GM19099 (cell line): ENCODE results near the gene ALLC.

Experiments used
- POLR2A ChIP-seq: IDR thresholded peaks from 3 replicates; pipeline ENCODE4 v1.6.1; 2011; ENCODE audit warnings: low read depth; ENCODE audit not compliant: insufficient read length; ENCODE audit errors: extremely low read depth

ALLC gene

DNA sequence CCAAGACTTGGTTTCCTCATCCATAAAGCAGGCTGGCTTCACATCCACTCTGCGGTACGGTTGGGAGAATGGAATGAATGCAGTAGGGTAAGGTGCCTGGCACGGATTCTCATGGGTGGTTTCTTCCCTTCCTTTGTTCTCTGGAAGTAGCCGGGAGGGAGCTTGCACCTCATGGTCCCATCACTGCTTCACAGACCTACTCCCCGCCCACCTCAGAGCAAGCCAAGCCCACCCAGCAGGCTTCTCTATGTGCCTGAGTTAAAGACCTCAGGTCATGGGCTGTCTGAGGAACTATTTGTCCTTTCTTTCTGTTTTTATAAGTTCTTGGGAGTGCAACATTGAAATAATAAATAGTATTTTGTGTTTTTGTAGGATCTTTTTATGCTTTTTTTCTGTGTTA lies 48.9 kb downstream of the ALLC start:
- no peak for TF ChIP-seq POLR2A

GRCh38 chr2:3708576-3708975 lies 50.6 kb downstream of the ALLC start:
- no peak for TF ChIP-seq POLR2A

GRCh38 chr2:3709225-3709624 lies 51.2 kb downstream of the ALLC start:
- TF ChIP-seq POLR2A, result no peak

GRCh38 chr2:3712424-3712823 lies 54.4 kb downstream of the ALLC start:
- TF ChIP-seq POLR2A, result no peak

DNA sequence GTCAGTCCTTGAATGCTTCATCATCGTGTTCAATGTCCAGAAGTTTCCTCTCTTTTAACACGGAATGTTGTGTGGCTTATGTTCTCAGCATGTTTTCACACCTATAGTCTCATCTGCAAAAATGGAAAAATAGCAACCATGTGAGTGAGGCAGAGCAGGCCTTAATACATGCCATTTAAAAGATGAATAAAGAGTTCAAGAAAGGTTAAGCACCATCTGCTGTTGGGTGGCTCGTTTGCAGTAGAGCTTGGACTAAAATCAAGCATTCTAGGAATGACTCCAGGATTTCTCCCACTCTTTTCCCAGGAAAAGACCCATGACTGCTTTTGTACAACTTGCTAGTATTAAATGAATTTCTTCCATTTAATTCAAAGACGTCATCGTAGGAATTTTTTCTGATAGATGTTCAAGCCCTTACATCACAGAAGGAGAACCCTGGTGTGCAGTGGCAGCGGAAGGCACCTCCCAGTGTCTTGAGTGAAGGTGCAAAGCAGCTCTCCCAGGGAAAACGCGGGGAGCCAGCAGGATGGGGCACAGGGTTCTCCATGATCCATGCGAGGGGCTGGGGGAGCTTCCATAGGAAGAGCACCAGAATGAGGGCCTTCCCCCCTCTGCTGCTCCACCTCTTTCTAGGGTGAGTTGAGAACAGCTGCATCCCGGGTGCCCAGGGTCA lies 55.0 kb downstream of the ALLC start:
- TF ChIP-seq POLR2A, result no peak

DNA sequence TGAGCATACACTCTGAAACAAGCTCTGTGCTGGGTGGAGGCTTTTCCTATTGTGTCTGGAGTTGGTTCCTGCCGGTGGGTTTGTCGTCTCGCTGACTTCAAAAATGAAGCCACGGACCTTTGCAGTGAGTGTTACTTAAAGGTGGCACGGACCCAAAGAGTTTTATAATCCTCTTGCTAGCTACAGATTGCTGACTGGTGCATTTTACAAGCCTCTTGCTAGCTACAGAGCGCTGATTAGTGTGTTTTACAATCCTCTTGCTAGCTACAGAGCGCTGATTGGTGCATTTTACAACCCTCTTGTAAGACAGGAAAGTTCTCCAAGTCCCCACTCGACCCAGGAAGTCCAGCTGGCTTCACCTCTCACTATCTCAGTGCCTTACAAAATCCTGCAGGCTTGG lies 60.7 kb downstream of the ALLC start:
- TF ChIP-seq POLR2A, result no peak

DNA sequence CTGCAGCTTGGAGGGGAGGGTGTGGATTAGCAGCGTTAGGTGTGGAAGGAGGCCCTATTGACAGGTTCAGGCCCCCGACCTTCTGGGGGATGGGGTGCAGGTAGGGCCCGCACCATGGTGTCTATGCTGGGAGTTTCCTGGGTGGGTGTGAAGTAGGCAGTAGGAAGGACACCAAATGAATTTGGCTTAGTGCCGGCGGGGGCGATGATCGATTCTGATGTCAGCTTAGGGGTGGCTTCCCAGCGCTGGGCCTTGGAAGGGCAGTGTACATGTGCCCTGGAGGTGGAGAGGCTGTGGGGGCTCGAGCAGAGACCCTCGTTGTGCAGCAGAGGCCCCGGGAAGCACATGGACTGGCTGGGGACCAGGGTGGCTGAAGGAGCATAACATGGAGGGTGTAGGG lies 67.0 kb downstream of the ALLC start:
- no peak for TF ChIP-seq POLR2A

DNA sequence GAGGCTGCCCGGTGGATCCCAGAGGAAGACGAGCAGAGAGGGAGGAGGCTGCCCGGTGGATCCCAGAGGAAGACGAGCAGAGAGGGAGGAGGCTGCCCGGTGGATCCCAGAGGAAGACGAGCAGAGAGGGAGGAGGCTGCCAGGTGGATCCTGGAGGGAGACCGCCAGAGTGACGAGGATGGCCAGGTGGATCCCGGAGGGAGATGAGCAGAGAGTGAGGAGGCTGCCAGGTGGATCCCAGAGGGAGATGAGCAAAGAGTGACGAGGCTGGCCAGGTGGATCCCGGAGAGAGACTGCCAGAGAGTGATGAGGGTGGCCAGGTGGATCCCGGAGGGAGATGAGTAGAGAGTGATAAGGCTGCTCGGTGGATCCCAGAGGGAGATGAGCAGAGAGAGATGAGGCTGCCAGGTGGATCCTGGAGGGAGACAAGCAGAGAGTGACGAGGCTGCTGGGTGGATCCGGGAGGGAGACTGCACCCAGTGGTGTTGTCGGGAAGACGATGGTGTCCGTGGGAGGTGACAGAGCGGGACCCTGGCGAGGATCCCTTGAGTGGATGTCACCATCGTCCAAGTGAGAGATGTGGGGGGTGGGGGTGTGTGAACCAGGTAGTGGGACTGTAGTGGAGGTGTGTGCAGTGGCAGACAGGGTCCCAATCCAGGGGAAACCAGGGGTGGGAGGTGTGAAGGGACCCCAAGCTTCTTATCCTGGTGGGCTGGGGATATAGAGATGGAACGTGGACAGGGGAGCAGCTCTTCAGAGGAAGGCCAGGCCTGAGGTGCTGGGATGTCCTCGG lies 67.7 kb downstream of the ALLC start:
- TF ChIP-seq POLR2A, result no peak

DNA sequence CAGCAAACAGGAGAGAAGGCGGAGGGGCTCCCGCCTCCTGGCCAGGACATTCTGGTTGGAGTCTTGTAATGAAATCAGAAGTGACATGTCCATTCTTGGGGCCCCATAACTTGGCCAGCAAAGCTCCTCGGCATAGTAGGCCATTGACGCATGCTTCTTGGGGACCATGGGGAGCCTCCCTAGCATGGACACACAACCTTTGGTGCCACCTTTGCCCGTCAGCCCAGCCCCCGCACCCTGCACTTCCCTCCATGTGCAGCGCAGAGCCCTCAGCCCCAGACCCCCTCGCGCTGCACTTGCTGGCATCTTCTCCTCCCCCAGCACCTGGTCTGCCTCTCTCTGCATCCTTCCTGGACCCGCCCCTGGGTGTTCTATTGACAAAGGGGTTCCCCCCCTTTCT lies 68.5 kb downstream of the ALLC start:
- no peak for TF ChIP-seq POLR2A

DNA sequence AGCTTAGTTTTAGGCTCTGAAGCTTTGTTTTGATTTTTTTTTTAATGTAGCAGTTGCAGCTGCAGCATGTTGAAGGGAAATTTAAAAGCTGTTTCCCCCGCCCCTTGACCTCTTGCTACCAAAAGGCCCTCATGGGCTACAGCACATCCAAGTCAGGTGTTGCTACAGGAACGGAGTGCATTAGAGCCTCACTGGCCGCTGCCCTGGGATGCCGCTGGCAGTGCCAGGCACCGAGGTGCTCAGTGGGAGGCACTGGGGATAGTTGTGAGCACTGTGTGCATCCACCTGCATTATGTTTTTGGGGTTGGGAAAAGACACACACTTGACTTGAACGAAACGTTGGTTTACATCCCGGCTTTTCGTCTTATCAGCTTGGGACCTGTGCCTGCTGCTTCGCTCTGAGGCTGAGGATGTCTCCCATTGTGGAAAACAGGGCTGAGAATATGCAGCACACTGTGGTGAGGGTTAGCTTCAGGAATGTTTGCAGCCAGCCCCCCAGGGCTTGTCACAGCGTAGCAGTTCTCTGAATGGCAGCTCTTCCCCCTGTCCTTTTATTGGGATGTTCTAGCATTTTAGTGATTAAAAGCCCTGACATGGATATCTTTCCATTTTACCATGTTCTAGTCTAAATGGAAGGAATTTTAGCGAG lies 69.5 kb downstream of the ALLC start:
- no peak for TF ChIP-seq POLR2A

- no peak for TF ChIP-seq POLR2A
Observed at GRCh38 chr2:3728104-3729054, 70.4 kb downstream of the ALLC start.

DNA sequence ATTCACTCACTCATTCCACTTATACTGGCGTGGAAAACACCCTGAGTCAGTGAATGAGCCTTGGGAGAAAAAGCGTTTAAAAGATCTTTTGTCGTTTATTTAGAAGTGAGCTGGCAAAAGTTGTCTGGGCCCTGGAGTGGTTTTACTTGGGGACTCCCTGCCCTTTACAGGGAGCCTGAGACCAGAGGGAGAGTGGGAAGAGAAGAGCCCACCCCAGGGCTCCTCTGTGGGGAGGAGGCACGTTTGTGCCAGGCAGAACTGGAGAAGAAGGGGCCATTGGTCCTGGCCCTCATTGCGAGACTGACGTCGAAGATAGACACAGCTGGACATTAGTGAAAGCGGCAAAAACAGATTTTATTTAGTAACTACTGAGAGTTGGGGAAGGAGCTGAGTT lies 71.1 kb downstream of the ALLC start:
- TF ChIP-seq POLR2A, result no peak

- TF ChIP-seq POLR2A, result no peak
Observed at GRCh38 chr2:3729786-3730185, 71.8 kb downstream of the ALLC start.

- TF ChIP-seq POLR2A, result no peak
Observed at GRCh38 chr2:3730646-3731045, 72.6 kb downstream of the ALLC start.

- no peak for TF ChIP-seq POLR2A
Observed at GRCh38 chr2:3731829-3732228, 73.8 kb downstream of the ALLC start.

DNA sequence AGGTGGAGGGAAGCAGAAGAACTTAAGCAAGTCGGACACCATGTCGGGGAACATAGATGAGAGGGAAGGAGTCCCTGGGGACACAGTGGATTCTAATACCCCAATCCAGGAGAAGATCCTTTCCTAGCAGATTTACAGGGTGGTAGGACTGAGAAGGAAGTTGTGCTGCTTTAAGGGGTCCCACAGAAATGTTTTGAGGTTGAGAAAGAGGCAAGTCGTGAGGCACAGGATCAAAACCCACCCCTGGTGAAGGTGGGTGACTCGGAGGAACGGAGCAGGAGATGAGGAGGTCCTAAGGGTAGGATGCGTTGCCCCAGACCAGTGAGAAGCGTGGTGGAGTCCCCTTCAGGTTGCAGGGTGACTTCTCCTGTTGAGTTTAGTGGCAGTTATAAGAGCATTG lies 78.1 kb downstream of the ALLC start:
- TF ChIP-seq POLR2A, result no peak

GRCh38 chr2:3737128-3737527 lies 79.1 kb downstream of the ALLC start:
- no peak for TF ChIP-seq POLR2A
